Effector CD8-positive, alpha-beta T cell (primary cell): ENCODE measurements around the gene FAM114A2.
"Not testable (repeated sequence)": the region's sequence is repeated elsewhere in the genome, so short reads cannot be mapped to it uniquely, and the experiment has no call there.

ENCODE experiments used
- DNase-seq: peaks from one replicate; lab custom pipeline; 2025; lab: John Stamatoyannopoulos, UW
- total RNA-seq, 4 experiments: gene quantifications; one replicate each; lab custom pipeline; 2026; lab: John Stamatoyannopoulos, UW

Gene FAM114A2
- 27.8 to 46.4 (median 37.7) reads per million in 4 experiments for total RNA-seq

- DNase-seq = peak; percentile 75
These were observed at the start of gene FAM114A2, which contains the start of gene MFAP3 for GRCh38 chr5:154038707-154039457. Gene FAM114A2, minus strand, starts transcription at chr5:154038910. Its CDS starts 3,957 bp downstream, at chr5:154034953. Gene MFAP3, plus strand, starts transcription at chr5:154038967. Its CDS starts 10,756 bp downstream, at chr5:154049723.

- DNase-seq = no peak
These were observed 48.5 kb upstream of the FAM114A2 start for GRCh38 chr5:154087260-154087659.

GRCh38 chr5:154086641-154087040 is 47.9 kb upstream of the FAM114A2 start:
- DNase-seq = no peak

- DNase-seq = no peak
These were observed 47.4 kb upstream of the FAM114A2 start for GRCh38 chr5:154086146-154086545.

GRCh38 chr5:154084062-154084639 is 45.4 kb upstream of the FAM114A2 start:
- DNase-seq = no peak

GRCh38 chr5:154081246-154081645 is 42.5 kb upstream of the FAM114A2 start:
- no peak for DNase-seq

- DNase-seq = no peak
These were observed 39.6 kb upstream of the FAM114A2 start for GRCh38 chr5:154078272-154078671.

GRCh38 chr5:154077696-154078095 is 39.0 kb upstream of the FAM114A2 start:
- DNase-seq = no peak

- no peak for DNase-seq
These were observed 37.7 kb upstream of the FAM114A2 start for GRCh38 chr5:154076240-154076922.

GRCh38 chr5:154072414-154073171 is 33.9 kb upstream of the FAM114A2 start:
- DNase-seq = peak; percentile 75

- no peak for DNase-seq
These were observed 33.2 kb upstream of the FAM114A2 start for GRCh38 chr5:154071799-154072413.

GRCh38 chr5:154069854-154070253 is 31.1 kb upstream of the FAM114A2 start:
- DNase-seq = not testable (repeated sequence)

GRCh38 chr5:154065971-154066370 is 27.3 kb upstream of the FAM114A2 start:
- no peak for DNase-seq

- no peak for DNase-seq
These were observed 24.7 kb upstream of the FAM114A2 start for GRCh38 chr5:154063372-154063771.

- no peak for DNase-seq
These were observed 21.9 kb upstream of the FAM114A2 start for GRCh38 chr5:154060606-154061005.

GRCh38 chr5:154059583-154059982 is 20.9 kb upstream of the FAM114A2 start:
- DNase-seq = no peak

GRCh38 chr5:154059039-154059430 is 20.3 kb upstream of the FAM114A2 start:
- DNase-seq = no peak

GRCh38 chr5:154058055-154059038 is 19.6 kb upstream of the FAM114A2 start:
- no peak for DNase-seq

GRCh38 chr5:154055201-154055600 is 16.5 kb upstream of the FAM114A2 start:
- no peak for DNase-seq

- DNase-seq = no peak
These were observed 14.8 kb upstream of the FAM114A2 start for GRCh38 chr5:154053468-154053867.
